ENCODE measurements around the gene HSBP1L1.

Gene HSBP1L1

DNA sequence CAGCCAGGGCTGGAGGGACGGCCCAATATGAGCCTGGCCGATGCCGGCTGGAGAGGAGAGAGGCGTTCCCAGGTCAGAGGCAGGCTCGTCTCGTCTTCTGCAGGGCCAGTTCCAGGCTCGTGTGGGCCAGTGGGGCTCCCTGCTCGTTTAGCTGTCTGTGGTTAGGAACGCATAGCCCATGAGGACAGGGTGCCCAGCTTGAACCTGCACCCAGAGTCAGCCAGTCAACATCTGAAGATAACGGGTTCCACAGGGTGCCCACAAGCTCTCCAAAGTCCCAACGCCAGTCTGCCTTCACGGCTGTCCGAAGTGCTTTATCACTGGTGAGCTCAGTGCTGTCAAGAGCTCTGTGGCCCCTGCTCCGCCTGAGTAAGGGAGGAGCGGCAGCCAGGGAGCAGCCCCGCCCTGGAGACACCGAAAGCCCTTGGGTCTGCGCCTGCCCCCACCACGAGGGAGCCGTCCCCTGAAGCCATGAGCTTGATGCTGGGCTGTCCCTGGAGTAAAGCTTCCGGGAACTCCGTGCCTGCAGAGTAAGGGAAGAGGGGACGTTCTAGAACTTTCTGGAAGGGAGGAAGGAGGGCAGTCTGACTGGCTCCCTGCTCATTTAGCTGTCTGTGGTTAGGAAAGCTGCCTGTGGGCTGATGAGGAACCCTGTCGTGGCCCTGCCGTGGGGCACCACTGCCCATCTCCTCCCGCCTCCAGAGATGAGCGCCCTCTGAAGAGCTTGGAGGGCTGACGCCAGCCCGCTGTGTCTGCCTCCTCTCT, 2.7 kb upstream of the HSBP1L1 start:
- no peak for DNase-seq

DNA sequence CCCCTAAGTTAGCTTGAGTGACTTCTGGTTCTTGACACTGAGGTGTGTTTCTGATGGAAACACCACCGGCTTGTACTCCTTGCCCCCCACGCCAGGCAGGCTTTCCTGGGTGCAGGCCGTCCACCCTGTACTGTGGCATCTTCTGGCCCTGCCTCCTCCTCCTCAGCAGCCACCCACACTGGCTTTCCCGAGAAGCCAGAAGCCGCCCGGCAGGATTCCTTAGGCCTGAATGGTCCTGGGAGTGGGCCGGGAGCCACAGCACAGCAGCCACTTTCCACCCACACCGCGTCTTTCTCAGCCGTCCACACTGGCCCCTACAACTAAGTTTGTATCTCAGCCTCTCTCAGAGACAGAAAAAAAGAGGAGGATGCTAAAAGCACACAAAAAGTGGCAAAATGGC, 2.1 kb upstream of the HSBP1L1 start:
- DNase-seq: no peak

DNA sequence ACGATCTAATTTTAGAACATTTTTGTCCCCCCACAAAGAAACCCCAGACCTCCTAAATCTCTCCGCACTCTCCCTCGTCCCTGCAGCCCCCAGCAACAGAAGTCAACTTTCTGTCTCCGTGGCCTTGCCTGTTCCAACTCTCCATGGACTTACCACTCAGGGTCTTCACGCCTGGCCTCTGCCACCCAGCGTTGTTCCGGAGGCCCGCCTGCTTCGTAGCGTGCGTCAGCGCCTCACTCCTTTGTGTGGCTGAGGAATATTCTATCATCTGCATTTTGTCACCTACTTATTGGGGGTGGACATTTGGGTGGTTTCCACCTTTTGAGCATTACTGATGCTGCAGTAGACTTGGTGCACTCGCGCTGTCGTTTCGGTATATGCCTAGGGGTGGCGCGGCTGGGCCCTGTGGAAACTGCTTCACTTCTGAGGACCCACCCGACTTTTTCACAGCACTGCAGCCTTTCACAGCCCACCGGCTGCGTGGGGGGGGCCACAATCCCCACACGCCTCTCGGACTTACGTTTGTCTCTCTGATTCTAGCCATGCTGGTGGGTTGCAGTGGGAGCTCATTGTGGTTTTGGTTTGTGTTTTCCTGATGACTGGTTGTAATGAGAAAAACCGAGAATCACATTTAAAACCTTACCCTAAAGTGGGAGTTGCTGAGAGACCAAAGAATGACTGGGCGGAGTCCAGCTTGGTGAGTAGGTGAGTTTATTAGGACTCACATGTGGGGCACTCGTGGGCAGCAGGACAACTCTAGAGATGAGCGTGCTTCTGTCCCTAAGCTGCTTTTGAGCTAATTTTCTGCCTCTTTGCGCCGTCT, 1.4 kb upstream of the HSBP1L1 start:
- no peak for DNase-seq

DNA sequence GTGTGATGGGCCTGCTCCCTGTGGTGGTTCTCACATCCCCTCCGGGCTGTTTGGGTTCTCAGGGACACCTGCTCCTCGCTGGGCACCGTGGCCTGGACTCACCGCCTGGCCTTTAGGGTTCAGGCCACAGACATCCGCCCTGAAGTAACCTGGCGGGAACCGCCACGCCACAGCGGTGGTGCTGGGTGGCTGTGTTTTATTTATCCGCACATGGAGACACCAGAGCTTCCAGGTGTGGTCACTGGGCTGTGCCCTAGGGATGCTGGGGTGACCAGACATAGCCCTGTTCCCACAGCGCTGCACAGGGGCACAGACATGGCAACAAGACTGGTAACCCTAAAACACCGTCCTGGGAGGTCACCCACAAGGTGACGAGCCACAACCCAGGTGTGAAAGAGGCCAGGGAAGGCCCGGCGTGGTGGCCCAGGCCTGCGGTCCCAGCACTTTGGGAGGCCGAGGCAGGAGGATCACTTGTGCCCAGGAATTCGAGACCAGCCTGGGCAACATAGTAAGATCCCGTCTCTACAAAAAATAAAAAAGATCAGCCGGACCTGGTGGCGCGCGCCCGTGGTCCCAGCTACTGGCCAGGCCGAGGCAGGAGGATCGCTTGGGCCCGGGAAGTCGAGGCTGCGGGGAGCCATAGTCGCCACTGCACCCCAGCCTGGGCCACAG, 649 bp upstream of the HSBP1L1 start:
- DNase-seq: no peak

DNA sequence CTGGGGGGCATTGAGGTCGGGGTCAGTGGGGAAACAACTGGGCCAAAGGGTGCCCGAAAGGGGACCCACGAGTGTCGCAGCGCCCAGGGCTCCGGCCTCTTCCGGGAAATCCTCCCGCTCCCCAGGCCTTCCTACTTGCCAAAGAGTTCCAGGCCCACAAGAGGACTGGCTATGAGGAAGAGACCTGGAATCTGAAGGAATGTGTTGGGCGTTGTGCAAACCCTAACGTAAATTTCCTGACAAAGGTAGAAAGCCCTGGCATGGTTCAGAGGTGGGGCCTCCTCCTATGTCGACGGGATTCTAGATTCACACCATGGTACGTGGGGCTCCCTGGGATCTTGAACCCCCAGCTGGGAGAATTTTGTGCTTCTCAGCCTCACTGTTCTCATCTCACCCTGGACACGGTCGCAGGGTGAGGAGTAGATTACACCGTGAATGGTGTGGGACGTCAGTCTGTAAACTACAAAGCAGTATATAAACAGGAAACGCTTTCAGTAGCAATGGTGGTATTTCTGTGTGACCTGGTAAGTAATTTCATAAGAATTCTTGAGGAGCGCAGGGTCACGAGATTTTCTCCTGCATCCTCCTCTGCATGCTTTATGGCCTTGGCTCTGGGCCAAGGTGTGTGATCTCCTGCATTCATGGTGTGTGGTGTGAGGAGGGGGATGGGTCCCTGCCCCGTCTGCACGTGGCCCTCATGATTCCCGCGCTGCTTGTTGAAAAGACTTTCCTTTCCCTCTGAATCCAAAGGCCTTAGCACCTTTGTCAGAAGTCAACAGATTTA, 868 bp downstream of the HSBP1L1 start:
- DNase-seq: peak; percentile 93

DNA sequence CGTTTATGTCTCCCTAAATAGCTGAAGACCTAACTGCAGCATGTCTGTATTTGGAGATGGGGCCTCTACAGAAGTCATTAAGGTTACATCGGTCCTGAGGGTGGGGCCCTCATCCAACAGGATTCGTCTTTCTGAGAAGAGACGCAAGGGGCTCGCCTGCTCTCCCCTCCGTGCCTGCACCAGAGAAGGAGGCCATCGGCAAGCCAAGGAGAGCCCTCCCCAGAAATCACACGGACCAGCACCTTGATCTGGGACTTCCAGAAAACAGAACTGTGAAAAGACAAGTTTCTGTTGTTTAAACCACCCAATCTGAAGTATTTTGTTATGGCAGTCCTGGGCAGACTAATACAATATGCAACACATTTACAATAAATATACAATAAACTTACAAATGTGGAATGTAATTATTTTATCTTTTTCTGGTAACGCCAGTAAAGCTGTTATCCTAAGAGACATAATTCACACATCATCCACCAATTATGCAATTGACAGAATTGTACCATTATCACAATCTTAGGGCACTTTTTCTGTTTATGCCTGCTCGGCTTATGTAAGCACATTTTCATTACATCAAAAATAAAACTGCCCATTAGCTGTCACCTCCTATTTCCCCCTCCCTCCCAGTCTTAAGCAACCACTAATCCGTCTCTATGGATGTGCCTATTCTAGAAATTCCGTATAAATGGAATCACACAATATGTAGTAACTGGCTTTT, 6.1 kb downstream of the HSBP1L1 start:
- DNase-seq: no peak

DNA sequence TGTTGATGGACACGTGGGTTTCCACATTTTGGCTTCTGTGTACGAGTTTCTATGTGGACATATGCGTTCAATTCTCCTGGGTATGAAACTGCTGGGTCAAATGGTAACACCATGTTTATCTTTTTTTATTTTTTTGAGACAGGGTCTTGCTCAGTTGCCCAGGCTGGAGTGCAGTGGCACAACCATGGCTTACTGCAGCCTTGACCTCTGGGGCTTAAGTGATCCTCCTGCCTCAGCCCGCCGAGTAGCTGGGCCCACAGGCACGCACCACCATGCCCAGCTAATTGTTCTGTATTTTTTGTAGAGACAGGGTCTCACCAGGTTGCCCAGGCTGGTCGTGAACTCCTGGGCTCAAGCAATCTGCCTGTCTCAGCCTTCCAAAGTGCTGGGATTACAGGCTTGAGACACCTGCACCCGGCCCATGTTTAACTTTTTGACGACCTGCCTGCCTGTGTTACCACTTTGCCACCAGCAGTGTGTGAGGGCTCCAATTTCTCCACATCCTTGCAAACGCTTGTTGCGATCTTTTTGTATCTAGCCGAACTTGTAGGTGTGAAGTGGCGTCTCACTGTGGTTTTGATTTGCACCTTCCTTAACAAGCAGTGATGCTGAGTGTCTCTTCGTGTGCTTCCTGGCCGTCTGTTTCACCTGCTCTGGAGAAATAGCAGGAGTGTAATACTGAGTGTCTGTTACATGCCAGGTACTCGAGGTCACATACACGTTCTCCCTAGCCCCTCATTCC, 6.9 kb downstream of the HSBP1L1 start:
- DNase-seq: no peak

DNA sequence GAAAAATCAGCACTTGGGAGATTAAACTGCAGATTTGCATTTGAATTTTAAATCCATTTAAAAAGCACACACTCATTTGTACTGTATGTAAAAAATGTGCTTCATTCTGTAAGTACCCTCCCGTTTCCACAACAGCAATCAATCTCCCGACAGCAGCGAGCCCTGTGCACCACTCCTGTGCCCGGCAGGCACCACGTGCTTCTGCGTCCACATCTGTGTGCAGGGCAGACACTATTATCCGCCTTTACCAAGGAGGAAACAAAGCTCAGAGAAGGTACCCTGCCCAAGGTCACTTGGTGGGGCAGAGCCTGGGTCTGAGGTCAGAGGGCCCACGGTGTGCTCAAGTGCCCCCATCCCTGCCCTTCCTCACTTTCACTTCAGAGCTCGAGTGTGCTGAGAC, 7.5 kb downstream of the HSBP1L1 start:
- DNase-seq: no peak

DNA sequence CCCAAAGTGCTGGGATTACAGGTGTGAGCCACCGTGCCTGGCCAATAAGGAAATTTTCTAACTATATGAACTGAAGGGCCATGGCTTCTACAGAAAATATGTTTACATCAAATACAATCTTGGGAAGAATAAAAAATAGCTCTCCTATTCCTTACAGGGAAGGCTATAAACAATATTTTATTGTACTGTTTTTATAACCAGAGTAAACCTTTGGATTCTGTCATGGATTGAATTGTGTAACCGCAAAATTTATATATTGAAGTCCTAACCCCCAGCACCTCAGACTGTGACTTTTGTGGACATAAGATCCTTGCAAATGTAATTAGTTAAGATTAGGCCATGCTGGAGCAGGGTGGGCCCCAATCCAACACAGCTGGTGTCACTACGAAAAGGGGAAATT, 8.3 kb downstream of the HSBP1L1 start:
- DNase-seq: no peak

DNA sequence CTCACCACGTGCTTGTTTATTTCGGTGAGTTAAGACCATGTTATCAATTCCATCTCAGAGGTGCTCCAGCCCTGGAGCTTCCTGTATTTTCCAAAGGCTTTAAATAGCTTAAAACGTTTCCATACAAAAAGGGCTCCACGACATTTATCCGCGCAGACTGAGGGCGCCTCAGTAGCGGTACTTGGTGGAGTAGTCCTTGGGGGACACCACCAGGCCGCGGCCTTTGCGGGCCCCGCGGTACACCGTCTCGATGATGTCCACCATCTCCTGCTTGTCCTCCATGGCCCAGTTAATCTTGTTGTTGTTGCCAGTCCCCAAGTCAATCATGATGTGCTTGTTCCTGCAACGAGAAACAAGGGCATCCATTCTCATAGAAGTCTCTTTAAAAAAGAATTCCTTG, 9.1 kb downstream of the HSBP1L1 start:
- DNase-seq: no peak

DNA sequence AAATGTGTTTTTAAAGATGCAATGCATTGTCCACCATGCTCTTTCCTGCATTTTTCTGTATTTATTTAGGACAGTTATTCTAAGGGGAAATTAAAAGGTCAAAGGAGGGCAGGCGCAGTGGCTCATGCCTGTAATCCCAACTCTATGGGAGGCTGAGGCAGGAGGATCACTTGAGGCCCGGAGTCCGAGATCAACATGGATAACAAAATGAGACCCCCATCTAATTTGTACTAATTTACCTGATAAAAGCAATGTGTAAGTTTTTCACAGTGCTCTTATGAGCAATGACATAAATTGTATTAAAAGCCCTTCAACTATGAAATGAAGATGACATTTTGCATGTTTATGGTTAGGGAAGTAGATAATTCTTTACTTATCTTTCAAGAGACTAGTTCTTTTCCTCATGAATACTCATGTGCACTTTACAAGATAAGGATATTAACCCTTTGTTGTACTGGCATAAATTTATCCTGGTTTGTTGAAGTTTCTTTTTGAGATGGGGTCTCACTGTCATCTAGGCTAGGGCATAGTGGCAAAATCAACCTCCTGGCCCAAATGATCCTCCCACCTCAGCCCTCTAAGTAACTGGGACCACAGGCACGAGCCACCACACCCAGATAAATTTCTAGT, 9.7 kb downstream of the HSBP1L1 start:
- no peak for DNase-seq

DNA sequence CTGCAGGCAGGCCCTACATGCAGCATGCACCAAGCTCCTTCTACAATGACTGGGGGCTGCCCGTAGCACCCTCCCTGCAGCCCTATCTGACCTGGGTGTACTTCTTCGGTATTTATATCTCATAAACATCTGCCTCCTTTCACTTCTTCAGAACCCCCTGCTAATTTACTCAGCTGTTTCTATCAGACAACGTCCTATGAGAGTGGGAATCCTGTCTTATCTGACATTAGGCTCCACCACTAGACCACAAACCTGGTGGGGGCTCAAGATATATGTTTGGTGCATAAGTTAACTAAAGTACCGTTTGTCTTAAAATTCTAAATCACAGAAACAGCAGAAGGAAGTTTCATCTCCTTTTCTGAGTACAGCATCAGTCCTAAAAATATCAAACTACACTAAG, 10.6 kb downstream of the HSBP1L1 start:
- DNase-seq: no peak

DNA sequence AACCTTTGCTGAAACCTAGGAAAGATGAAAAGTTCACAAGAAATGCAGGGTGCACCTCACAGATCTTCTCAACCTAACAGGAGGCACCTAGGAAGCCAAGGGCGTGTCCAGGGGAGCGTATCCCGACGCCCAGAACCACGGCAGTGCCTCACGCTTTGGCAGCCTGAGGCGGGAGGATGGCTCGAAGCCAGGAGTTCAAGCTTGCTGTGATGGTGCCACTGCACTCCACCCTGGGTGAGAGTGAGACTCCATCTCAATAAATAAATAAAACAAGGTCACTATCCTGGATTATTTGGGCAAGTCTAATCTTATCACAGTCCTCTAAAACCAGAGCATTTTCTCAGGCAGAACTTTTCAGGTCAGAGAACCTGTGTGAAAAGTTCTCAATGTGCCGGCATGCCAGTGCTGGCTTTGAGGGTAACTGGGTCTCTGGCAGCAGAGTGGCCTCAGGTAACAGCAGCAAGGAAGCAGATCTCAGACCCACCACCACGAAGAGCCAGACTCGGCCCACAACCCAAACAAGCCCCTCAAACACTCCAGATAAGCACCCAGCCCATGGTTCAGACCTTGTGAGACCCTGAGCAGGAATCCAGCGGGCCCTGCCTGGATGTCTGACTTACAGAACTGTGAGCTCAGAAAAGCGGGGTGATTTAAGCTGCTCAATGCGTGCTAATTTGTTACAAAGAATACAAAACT, 11.7 kb downstream of the HSBP1L1 start:
- no peak for DNase-seq

DNA sequence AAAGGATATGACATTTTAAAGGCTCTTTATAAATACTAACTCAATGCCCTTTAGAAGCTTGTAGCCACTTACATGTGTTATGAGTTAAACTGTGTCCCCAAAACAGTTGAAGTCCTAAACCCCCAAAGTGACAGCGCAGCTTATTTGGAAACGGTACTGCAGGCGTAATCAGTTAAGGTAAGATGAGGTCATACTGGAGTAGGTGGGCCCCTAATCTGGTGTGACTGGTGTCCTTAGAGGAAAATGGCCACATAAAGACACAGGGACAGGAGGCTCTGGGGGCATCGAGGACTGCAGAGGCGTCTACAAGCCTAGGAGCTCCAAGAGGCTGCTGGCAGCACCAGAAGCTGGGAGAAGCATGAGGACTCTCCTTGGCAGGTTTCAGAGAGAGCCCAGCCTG, 15.4 kb downstream of the HSBP1L1 start:
- DNase-seq: no peak

DNA sequence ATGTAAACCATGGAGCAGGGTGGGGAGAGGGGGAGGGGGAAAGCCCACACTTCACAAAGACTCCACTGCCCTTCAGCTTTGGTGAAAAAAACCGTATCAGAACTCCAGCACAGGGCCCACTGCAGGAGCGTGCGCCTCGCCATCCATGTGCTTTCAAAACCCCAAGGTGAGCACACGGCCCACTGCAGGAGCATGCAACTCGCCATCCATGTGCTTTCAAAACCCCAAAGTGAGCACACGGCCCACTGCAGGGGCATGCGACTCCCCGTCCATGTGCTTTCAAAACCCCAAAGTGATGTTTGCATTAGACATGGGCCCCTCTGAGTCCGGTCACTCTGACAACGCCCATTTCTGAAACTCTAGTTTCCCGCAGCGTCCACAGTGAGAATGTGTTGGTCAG, 16.1 kb downstream of the HSBP1L1 start:
- no peak for DNase-seq

DNA sequence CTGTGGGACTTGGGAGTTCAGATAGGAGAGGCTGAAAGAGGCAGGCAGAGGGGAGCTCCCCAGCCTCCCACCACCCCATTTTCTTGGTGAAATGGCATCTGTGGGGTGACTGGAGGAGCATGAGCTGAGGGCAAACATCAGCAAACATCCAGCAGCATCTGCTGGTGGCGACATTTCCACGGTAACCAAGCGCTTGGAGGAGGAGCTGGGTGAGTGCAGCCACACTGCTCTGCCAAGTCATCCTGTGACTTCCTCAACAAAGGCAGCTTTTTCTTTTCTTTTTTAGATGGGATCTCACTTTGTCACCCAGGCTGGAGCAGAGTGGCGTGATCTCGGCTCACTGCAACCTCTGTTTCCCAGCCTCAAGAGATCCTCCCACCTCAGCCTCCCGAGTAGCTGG, 18.3 kb downstream of the HSBP1L1 start:
- peak; percentile 74 for DNase-seq

DNA sequence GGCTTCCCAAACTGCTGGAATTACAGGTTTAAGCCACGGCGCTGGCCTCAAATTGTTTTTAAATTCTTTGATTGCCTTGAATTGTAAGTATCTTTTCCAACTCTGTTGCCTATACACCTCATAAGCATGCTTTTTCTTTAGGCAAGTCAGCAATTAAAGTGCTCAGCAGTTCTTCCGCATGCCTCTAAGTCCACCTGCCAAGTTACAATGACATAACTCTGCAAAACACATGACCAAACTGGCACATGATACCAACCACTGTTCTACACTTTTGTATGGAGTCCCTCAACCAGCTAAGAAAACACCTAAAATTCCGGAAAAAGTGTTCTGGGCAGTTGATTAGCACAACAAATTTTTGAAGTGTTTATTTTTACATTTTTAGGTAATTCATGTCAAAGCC, 18.8 kb downstream of the HSBP1L1 start:
- DNase-seq: no peak

DNA sequence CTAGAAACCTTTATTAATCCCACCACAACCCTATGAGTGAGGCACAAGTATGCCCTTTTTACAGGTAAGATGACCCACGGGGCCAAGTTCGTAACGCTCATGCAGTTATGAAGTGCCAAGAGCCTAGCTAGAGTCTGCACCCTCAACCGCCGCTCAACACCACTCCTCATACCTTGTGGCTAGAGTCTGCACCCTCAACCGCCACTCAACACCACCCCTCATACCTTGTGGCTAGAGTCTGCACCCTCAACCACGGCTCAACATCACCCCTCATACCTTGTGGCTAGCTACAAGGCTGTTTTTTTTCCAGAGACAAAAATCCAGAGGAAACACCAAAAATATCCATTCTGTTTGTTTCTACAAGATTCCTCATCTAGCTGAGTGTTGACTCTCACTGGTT, 19.4 kb downstream of the HSBP1L1 start:
- no peak for DNase-seq

DNA sequence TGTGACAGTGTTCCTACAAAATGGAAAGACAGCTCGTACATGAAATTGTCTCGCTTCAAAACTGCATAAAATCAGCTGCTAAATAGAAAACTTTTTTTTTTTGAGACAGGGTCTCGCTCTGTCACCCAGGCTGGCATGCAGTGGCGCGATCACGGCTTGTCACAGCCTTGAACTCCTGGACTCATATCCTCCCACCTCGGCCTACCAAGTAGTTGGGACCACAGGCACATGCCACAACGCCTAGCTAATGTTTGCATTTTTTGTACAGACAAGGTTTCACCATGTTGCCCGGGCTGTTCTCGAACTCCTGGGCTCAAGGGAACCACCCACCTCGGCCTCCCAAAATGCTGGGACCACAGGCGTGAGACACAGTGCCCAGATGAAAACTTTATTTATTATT, 20.7 kb downstream of the HSBP1L1 start:
- no peak for DNase-seq

DNA sequence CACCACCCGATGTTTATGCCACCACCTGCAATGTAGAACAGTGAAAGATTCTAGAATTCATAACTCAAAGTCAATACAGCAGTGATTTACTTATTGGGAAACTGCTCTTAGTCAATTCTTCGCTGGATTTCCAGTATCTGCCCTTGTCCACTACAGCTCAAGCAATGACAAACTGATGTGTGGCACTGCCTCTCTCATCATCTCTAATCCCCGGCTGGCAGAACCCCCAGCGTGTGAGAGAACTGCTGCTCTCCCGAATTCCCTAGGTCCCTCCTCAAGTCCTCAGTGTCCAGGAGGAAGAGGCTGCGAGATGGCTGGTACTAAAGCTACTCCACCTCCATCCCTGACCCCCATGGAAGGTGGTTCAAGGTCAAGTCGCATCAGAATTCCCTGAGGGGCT, 22.3 kb downstream of the HSBP1L1 start:
- DNase-seq: no peak

DNA sequence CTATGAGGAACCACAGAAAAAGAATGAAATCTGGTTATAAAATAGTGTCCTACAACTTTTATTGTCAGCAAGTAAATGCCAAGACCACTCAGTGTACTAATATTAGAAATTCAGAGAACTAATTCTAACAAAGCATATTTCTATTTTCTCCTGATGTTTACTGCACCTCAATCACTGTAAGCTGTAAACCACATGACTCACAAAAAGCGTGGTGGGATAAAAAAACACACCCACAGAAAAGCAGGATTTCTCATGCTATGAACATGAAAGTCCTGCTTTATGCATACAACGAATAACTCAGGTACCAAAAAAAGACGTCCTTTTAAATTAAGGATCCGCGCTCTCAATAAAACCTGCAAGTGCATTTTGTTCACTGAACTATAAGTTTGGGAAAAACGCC, 23.1 kb downstream of the HSBP1L1 start:
- peak; percentile 54 for DNase-seq

Data from DMS53 (cell line).